Panc1 (cell line): ENCODE measurements around the gene RSPRY1. TPM values are rescaled to one million over a fixed set of nuclear protein-coding genes. Genes with fewer than 3 reads are reported as not detected.

Experiments used
- ATAC-seq: fragments of 200-7000 bp; cut with Tn5 transposase; 2 replicates; pipeline ENCODE4 v1.9.1; 2020; ENCODE audit warnings: mild to moderate bottlenecking, moderate library complexity
- BruUV-seq: library from RNA; stranded (reverse); fragments of 400-500 nt; replicated peaks from 2 replicates; lab custom pipeline; 2021; lab: Mats Ljungman, UMichigan
- CTCF ChIA-PET: fragments of 300-600 bp; sonication (Branson Sonifier 250); formaldehyde crosslinking; loops from one replicate; lab custom pipeline; 2022; ENCODE audit warnings: antibody characterized with exemption; lab: Charles Lee
- POLR2A ChIA-PET: fragments of 300-600 bp; sonication (Branson Sonifier 250); formaldehyde crosslinking; loops from one replicate; lab custom pipeline; 2022; ENCODE audit warnings: antibody characterized with exemption; lab: Charles Lee
- DNase-seq: peaks from one replicate; pipeline ENCODE4 v3.0.0-alpha.2; 2010; ENCODE audit warnings: low read depth, low spot score
- H3K27ac ChIP-seq: 2 replicates; pipeline ENCODE4 v1.5.1; 2011; ENCODE audit warnings: mild to moderate bottlenecking, low read length, inconsistent platforms
- H3K27me3 ChIP-seq: fragments of 200-500 bp; sonication (Bioruptor generic); 2 replicates; pipeline ENCODE4 v1.6.0; 2014; ENCODE audit warnings: low read length, inconsistent platforms; ENCODE audit not compliant: control insufficient read depth, insufficient read depth
- H3K36me3 ChIP-seq: fragments of 200-500 bp; sonication (Bioruptor generic); 2 replicates; pipeline ENCODE4 v1.5.1; 2014; ENCODE audit warnings: inconsistent platforms, mild to moderate bottlenecking, low read length, moderate library complexity; ENCODE audit not compliant: control insufficient read depth, insufficient read depth
- H3K4me1 ChIP-seq: 2 replicates; pipeline ENCODE4 v1.5.1; 2011; ENCODE audit warnings: inconsistent platforms, mild to moderate bottlenecking, low read length, moderate library complexity; ENCODE audit not compliant: control insufficient read depth, insufficient read depth
- H3K4me3 ChIP-seq, 2 experiments: 2 replicates each; pipeline ENCODE4 v1.5.1; 2011 to 2012; ENCODE audit warnings: low read depth in 2 of 2, low read length in 2 of 2, mild to moderate bottlenecking in 2 of 2, inconsistent platforms in 1 of 2, moderate library complexity in 1 of 2
- H3K9me3 ChIP-seq: fragments of 200-500 bp; sonication (Bioruptor generic); 2 replicates; pipeline ENCODE4 v1.5.1; 2014; ENCODE audit warnings: low read depth, mild to moderate bottlenecking, inconsistent platforms, low read length, moderate library complexity; ENCODE audit not compliant: control insufficient read depth, insufficient read depth
- CTCF ChIP-seq: fragments of 450-650 bp; IDR thresholded peaks from 2 replicates; pipeline ENCODE4 v1.5.1; 2017; ENCODE audit warnings: mild to moderate bottlenecking
- POLR2AphosphoS5 ChIP-seq: IDR thresholded peaks from 2 replicates; pipeline ENCODE4 v1.6.1; 2012; ENCODE audit warnings: mild to moderate bottlenecking, low read depth, low read length, moderate library complexity
- REST ChIP-seq, 2 experiments: IDR thresholded peaks; 2 replicates each; pipeline ENCODE4 v1.6.1; 2011 to 2012; ENCODE audit warnings: low read depth in 2 of 2, control low read depth in 1 of 2, low read length in 1 of 2, mild to moderate bottlenecking in 1 of 2, moderate library complexity in 1 of 2; ENCODE audit not compliant: insufficient read depth in 1 of 2
- SIN3A ChIP-seq: IDR thresholded peaks from 2 replicates; pipeline ENCODE4 v1.6.1; 2012; ENCODE audit warnings: low read depth, mild to moderate bottlenecking, low read length, moderate library complexity, borderline replicate concordance; ENCODE audit not compliant: insufficient read depth
- TCF7L2 ChIP-seq: IDR thresholded peaks from 2 replicates; pipeline ENCODE4 v1.6.1; 2011; ENCODE audit warnings: mild to moderate bottlenecking, low read depth, low read length, inconsistent platforms
- in situ Hi-C: cut with HindIII; loops from 2 replicates; pipeline ENCODE4 v1.10.0; 2016; ENCODE audit warnings: low sequenced_read_pairs, low pct_unique_long_range_greater_than_20kb
- intact Hi-C: fragments of 100-400 bp; cut with micrococcal nuclease; formaldehyde crosslinking; loops from one replicate; pipeline ENCODE4 v1.10.0; 2022; ENCODE audit not compliant: unreplicated experiment
- total RNA-seq: library from RNA; stranded (reverse); gene quantifications from one replicate; pipeline ENCODE4 v1.2.1, GENCODE V29; 2021; ENCODE audit not compliant: unreplicated experiment

RSPRY1 gene
- total RNA-seq, 1 experiment from 2014 or later, result 29.4 TPM

DNA sequence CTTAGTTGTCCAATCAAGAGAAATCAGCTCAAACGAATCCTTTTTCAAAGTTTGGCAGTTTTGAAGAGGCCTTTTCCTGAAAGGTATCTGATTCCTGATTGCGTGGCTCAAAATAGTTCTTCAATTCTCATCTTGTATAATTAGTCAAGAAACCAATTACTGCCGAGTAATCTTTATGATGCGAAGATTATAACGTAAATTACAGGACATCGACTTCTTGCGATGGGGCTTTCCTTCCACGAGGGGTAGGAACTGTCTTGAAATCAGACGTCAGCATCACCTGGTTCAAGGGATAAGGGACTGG, 58.3 kb downstream of the RSPRY1 start:
- POLR2A ChIA-PET, result interaction anchor here (0.8 kb wide), 1 partner anchor 8 kb away, joined by 3 read pairs; no protein-coding TSS in a partner anchor
- peak; percentile 67 for ATAC-seq
- no peaks in the 10 kb centered on the region for H3K27me3 ChIP-seq

GRCh38 chr16:57244767-57245471, 58.8 kb downstream of the RSPRY1 start, which contains the start of gene ARL2BP:
Gene ARL2BP, plus strand, starts transcription at chr16:57245259. Its CDS starts 109 bp downstream, at chr16:57245368.
- in situ Hi-C loops (no loop called here), intact Hi-C loops (no loop called here)
- H3K27me3 ChIP-seq, result no peaks in the 10 kb centered on the region
- no peaks in the 10 kb centered on the region for H3K9me3 ChIP-seq
- H3K4me1 ChIP-seq, result no peaks in the 10 kb centered on the region
- CTCF ChIA-PET, result no interaction called here
- no TSS peak for BruUV-seq
- peak within 1 kb of the TSS; percentile 65 to 68 for H3K4me3 ChIP-seq
- POLR2A ChIA-PET, result interaction anchor here (0.8 kb wide), 1 partner anchor 9 kb away, joined by 3 read pairs; no protein-coding TSS in a partner anchor
- TF ChIP-seq TCF7L2 (peak; percentile 40; the same call in 1 of the 2 replicates), REST (IDR thresholded peaks at IDR 0.05; ENCODE audit: insufficient read depth in 1 of 2, low read depth in 2 of 2, low read length in 1 of 2) (no peak), POLR2AphosphoS5 (peak; percentile 82), CTCF (peak; percentile 18; the same call in 1 of the 2 replicates), SIN3A (0 out of 2 replicates have a peak, but pooled peaks have one; percentile 41)
- peak within 1 kb of the TSS; percentile 94 for H3K27ac ChIP-seq
- H3K36me3 ChIP-seq, result peaks cover 9% of the 10 kb centered on the region
- ATAC-seq (peak; percentile 99), DNase-seq (peak; percentile 87)

More for the DNA sequence above, 58.3 kb downstream of the RSPRY1 start:
- intact Hi-C loops (no loop called here), in situ Hi-C loops (no loop called here)
- no peak for DNase-seq
- Histone ChIP-seq H3K36me3 (peaks cover 11% of the 10 kb centered on the region), H3K27ac (peak overlapping the region; percentile 94), H3K4me3 (peak overlapping the region; percentile 62 to 68), H3K9me3 (no peaks in the 10 kb centered on the region), H3K4me1 (no peaks in the 10 kb centered on the region)
- TF ChIP-seq POLR2AphosphoS5 (no peak), REST (IDR thresholded peaks at IDR 0.05; ENCODE audit: insufficient read depth in 1 of 2, low read depth in 2 of 2, low read length in 1 of 2) (no peak), SIN3A (no peak), TCF7L2 (no peak), CTCF (no peak)
- CTCF ChIA-PET, result no interaction called here
- TSS peak; percentile 99 for BruUV-seq
